Retina (tissue), 1 donor: ENCODE data around the gene WWOX.

Source experiments
- DNase-seq: peaks from one replicate; pipeline ENCODE4 v3.0.0-alpha.2; 2016

The WWOX gene

DNA sequence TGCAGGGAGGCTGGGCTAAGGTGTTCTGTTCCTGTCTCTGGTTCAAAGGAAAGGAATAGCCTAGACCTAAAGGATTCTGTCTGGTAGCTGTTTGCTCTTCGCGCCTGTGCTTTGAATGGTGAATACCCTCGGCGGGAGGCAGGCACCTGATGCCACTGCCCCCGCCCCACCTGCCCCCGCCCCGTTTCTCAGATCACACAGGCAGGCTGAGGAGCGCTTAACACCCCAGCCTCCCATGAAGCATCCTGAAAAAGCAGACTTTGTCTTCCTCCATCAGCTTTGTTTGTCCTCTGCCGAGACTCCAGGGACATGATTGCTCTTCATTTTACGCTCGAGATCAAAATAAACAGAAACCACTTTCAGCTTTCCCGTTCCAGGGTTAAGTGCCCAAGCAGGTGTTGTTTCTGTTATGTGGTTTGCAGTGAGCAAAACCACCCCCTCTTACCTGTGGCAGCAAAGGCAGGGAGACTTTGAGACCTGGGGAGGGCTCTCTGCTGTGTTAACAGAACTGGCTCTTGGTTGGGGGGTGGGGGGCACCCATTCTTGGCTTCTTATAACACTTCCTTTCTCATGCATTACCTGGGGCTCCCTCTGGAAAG, 452.1 kb downstream of the WWOX start:
- no peak for DNase-seq

DNA sequence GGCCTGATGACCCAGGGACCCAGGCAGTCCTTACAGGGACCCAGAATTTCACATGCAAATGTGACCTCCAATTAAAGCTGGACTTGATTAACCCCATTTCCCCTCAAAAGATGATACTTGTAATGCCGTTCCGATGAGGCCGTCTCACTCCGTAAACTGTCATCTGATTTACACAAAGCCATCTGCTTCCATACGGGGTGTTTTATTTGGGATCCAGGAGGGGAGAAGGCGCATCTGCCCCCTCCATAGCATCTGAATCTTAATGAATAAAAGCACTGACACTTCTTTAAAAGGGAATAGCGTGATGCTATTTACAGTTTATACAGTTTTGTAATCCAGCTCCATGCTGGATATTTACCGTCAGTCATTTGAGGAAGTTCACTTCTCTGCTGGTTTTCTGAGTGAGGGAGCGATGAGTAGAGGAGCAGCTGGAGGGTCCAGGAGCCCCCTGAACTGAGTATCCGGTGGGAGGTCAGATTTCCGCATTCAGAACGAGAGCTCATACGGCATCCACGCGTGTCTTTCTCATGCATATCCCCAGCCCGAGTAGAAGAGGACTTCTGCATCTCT, 452.7 kb downstream of the WWOX start:
- no peak for DNase-seq

DNA sequence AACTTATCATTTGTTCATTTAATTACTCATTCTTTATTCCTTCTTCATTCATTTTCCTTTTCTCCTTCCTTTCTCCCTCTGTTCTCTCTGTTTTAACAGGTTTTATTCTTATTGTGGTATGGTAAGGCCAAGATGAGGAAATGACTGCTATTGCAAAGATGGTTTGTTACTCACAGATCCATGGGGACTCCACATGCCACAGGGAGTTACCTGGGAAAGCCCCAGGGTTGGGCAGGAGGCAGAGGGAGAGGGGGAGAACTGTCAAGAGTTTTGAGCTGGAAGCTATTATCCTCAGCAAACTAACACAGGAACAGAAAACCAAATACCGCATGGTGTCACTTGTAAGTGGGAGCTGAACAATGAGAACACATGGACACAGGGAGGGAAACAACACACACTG, 453.3 kb downstream of the WWOX start:
- DNase-seq, result no peak

DNA sequence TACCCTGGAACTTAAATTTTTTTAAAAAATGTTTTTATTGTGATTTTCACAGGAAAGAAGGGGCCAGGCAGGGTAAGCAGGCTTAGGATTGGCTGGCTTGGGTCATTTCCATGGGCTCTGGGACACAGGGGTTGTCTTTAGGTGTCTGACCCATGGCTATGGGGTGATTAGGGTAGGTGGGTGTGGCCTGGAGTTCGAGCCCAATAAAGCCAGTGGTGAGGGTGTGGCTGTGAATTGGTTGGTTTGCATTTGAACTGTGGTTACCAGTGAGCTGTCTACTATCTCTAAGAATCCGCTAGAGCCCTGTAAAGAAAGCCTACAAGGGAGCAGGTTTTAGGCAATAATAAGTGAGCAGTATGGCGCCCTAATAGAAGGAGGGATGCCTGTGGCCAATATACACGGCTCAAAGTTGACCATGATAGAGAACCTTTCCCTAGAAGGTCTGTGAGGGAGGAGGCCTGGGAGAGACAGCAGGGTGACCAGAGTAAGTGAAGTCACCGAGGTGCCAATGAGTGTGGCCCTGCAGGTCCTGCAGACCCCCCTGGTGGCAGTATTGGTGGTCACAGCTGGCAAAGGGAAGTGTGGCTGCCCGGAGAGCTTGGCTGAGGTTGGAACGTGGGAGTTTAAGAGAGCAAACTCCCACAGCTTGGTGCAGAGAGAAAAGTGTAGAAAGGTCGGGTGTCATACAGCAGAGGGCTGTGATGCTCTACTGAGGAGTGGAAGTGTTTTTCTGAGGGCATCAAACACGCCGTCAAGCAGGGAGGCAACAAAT, 454.0 kb downstream of the WWOX start:
- no peak for DNase-seq

DNA sequence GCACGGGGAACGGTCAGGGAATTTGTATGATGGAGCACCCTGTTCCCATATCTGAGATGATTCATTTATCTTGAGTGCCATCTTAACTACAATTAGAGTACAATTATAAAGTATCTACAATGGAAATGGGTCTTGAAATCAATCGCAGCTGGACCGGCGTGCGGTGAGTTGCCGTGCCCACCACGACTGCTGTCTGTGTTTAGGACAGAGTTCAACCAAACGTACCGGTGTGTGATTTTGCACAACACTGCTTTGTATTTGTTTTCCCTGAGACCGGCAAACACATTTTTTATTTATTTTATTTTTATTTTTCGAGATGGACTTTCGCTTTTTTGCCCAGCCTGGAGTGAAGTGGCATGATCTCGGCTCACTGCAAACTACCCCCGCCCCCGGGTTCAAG, 457.0 kb downstream of the WWOX start:
- no peak for DNase-seq

DNA sequence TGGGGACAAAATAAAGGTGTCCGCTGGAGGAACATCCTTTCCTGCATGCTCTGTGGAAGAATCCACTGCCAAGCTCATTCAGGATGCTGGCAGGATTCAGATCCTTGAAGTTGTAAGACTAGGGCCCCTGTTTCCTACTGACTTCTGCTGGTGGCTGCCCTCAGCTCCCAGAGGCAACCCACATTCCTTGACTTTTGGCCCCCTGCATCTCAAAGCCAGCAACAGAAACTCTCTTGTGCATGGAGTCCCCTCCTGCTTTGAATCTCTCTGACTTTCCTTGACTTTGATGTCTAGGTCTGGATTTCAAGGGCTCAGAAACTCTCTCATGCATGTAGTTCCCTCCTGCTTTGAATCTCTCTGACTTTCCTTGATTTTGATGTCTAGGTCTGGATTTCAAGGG, 461.5 kb downstream of the WWOX start:
- no peak for DNase-seq

DNA sequence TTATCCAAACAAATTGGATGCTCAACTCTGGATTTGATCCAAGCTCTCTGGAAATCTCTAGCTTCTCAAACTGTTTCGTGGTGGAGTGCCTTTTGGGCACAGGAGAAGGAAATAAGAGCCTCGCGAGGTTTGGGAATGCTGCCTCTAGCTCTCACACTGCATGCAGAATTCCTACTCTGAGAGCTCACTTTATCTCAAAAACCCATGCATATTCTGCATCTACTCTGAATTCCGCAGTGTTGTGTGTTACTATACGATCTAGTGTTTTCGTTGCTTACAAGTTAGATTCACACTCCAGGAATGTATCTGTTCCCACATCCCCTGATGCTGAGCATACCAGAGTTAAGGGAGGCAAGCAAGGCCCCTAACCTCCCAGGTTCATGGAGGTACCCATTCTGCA, 462.7 kb downstream of the WWOX start:
- no peak for DNase-seq

DNA sequence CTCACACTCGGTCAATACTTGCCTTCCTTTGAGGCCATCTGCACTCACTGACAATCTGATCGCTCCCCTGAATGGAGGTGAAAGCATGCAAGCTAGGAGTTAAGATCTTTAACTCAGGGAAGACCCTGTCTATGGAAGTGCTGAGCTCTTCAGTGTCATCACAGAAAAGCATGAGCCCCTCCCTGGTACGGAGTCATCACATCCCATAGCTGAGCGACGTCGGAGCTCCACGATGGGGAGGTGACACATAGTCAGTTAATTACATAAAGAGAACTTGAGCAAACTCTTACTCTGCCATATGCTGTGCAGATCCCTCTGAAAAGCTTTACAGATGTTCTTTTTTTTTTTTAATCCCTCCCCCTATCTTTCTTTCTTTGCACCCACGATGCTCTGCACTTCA, 463.2 kb downstream of the WWOX start:
- no peak for DNase-seq

DNA sequence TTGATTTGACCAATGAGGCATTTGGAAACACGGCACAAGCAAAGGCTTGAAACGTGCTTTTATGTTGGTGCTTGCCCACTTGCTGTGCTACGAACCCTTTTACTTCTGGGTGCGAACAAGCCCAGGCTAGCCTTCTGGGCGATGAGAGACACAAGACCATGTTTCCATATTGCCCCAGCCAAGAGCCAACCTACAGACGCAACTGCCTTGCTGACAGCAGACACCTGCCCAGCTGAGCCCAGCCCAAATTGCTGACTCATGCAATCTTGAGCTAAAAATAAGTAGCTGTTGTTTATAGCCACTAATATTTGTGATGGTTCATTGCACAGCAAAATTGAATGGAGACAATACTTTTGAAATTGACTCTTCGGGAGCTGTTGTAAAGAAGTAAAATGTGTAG, 464.5 kb downstream of the WWOX start:
- DNase-seq, result no peak

DNA sequence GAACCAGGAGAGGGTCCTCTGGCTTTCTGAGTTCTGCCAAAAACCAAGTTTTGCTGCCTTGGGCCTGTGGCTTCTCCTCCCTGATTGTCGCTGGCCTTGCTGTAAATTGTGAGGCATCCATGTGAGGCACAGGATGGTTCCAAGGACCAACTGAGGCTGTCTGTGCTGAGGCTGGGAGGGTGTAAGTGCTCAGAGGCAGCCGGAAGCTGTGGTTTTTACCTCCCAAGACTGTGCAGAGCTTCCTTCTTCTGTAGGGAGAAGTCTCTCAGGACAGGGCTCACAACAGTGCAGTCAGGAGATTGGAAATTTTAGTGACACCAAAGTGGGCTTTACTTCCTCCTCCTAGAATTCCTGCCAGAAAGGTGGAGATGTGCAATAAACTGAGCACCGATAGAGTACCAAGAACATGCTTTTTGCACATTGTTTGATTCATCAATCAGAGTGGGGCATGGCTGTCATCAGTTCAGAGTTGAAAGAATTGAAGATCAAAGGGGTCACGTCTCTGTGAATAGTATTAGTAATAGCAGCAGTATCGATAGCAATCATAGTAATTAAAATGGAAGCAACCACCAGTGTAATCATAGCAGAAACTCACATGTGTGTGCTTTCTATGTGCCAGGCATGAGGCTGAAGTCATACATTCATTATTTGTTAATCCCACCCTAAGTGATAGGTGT, 467.1 kb downstream of the WWOX start:
- DNase-seq, result no peak

DNA sequence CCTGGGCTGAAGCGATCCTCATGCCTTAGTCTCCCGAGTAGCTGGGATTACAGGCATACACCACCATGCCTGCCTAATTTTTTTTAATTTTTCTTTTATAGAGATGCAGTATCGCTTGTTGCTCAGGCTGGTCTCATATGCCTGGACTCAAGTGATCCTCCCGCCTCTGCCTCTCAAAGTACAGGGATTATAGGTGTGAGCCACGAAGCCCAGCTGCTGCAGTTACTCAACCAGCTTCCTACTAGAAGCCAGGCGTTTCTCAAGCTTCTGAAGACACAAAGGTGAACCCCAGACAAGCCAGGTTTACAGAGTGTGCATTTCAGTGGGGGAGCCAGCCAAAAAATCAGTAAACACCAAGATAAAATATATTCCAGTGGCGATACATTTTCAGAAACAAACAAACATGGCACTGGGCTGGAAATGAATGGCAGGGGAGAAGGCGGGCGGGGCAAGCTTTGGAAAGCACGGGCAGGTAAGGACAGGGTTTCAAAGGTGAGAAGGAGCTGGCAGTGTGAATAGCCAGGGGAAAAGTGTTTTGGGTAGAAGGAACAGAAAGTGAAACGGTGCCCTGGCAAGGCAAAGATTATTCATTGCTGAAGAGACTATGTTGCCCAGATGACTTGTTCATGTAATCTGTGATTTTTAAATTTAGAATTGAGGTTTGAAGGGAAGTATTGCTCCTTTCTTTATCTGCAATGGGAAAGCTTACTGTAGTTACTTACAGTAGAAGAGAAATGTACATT, 471.1 kb downstream of the WWOX start:
- DNase-seq, result no peak

DNA sequence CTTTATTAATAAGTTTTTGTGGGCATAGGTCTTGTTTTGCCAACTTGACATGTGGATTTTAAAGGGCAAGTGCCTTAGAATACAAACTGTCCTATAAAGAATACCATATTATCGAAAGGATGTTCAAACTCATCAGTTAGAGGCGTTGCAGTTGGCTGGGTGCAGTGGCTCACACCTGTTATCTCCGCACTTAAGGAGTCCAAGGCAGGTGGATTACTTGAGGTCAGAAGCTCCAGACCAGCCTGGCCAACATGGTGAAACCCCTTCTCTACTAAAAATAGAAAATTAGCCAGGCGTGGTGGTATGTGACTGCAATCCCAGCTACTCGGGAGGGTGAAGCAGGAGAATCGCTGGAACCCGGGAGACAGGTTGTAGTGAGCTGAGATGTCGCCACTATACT, 472.0 kb downstream of the WWOX start:
- no peak for DNase-seq

DNA sequence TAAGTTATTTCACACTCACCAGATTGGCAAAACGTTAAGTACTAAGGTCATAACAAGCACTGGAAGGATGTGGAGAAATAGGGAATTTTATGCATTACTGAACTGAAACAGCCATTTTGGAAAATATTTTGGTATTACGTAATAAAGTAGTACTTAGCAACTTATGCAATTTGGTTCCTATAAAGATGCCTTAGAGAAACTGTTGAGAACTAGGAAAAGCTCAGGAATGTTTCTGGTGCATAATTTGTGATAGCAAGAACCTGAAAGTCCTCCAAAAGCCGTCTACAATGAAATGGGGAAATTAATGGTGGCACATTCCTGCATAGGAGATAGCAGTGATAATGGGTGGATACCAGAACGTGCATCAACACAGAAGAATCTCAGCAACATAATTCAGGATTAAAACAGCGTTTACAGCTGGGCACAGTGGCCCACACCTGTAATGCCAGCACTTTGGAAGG, 472.5 kb downstream of the WWOX start:
- no peak for DNase-seq

DNA sequence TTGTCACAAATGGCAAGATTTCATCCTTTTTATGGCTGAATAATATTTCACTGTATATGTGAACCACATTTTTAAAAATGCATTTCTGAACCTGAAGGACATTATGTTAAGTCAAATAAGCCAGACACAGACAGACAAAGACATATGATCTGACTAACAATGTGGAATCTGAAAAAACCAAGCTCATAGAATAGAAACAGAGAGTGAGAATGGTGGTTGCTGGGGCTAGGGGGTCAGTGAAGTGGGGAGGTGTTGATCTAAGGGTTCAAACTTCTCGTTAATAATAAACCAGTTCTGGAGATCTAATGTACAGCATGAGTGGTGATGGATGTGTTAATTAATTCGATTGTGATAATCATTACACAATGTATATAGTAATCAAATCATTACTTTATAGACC, 475.1 kb downstream of the WWOX start:
- no peak for DNase-seq

DNA sequence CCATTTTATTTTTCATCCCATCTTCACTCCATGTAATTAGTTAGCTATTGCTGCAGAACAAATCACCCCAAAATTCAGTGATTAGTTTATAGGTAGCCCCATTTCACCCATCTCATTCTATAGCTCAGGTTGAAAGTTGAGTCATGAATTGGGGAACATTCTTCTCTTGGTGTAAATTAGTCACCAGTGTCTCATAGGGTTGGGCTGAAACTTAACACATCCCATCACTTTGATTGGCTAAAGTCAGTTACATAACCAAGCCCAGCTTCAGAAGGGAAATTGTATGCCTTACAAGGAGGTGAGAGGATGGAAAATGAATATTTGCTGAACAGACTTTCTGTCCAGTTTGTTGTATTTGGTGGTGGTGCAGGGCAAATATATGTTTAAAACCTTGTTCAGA, 477.5 kb downstream of the WWOX start:
- no peak for DNase-seq

DNA sequence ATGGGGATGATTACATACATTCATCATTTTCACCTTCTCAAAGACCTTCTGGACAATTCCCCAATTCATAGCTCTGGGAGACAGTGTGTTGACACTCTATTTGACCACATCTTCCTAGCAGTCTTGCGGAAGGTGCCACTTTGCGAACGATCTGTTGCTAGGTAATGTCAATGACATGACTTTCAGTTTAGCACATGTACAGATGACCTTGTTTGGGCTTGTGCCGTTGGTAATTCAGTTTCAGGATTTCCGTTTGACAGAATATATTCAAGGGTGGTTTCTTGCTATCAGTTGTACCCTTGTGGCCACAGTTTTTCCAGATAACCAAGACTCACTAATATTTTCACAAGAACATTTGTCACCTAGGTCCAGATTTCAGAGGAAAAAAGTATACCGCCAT, 478.2 kb downstream of the WWOX start:
- DNase-seq, result no peak

DNA sequence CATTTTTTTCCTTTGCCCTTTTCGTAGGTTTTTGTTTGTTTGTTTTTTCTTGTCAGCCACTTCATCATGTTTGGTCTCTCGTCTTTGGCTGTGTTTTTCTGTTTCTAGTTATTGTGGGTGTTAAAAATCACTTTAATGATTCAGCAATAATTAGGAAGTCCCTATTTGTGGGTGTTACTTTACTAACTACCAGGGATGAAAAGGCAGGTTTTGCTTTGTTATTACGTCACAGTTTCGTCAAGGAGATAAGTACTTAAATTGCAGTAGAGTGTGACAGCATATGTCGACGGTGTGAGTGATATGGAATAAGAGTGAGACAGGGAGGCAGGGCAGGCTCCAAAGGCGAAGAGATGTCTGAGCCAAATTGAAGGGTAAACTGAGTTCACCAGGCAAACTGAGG, 479.6 kb downstream of the WWOX start:
- DNase-seq, result no peak

DNA sequence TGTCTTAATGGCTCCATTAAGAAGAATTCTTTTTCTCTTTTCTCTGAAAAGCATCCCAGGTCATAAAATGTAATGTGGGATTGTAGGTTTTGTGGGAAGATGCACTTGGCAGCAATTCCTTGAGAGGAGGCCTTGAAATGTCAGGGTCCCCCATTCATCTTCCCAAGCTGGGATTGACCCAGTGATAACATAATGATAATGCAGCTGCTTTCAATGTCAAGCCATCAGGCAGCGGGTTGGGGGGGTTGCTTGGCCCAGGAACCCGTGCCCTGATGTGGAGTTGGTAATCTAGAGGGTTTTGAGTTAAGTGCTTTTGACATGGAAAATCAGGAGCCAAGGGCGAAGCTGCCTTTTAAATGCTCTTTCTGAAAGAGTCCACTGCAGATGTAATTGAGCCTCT, 484.0 kb downstream of the WWOX start:
- no peak for DNase-seq

DNA sequence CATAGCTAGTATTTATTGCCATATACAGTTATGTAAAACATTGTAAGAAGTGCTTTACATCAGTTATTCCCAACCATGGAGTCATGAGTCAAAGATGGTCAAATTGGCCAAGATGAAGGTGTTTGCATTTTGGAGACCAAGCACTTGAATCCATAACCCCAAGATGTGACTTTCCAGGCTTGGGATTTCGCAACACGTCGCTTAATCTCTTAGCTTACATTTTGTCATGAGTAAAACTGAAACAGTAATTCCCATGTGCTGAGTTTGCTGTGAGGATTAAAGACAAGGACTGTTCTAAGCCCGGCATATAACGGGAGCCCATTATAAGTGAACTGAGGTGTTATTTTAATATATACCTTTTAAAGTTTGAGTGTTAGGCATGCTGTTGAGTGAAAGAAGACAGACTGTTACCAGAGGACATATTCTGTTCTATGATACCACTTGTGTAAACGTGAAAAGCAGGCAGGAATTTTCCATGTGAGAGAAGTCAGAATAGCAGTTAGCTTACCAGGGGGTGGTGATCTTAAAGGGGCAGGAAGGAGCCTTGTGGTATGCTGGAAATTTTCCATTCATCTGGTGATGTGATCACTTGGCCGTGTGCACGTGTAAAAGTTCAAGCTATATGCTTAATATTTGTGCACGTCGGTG, 484.9 kb downstream of the WWOX start:
- no peak for DNase-seq

DNA sequence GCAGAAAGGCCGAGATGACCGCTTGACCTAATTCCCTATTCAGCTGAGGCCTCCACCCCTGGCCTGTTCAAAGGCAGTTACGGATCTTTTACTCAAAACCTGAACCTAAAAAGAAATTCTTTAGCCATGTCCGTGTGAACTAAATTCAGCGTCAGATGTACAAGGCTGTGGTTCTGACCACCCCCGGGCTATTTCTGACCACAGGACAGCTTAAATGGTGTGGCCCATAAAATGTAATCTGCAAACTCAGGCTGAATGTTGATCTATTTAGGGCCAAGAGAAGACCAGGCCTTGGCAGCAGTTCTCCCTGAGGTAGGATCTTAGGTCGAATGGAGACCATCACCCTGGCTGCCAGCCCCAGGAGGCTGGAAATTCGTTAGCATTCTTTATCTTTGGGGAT, 485.5 kb downstream of the WWOX start:
- no peak for DNase-seq

DNA sequence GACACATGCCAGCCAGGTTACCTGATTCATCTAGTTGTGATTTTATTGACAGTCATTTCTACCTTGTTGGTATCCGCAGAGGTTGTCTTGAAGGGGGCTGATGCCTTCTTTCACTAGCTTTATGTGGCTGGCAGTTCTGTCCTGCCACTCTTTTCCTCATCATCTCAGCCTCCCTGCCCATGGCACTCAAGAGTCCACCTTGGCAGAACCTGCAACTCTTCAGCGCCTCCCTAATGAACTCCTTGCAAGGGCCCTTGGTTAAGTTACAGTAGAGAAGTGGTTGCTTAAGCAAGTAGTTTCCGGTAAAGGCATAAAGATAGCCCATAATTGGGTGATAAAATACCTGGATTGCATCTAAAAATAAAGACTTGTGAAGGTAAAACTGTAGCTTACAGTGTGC, 489.9 kb downstream of the WWOX start:
- no peak for DNase-seq

DNA sequence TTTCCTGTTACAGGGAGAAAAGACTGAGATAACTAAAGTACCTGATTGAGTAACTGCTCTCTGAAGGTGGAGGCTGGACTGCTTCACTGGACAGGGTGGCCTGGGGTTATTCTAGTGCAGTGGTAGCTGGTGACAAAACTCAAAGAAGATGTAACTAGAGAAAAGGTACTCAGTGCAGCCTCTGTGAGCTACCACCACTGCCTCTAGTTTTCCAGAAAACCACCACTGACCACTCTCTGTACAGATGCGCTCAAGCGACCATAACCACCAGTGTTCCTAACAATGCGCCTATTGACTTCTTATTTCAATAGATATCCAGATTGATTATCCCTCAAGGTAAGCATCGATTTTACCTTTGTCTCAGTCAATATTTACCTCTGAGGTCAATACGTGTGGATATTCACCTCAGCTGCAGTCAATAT, 492.2 kb downstream of the WWOX start:
- DNase-seq, result no peak

DNA sequence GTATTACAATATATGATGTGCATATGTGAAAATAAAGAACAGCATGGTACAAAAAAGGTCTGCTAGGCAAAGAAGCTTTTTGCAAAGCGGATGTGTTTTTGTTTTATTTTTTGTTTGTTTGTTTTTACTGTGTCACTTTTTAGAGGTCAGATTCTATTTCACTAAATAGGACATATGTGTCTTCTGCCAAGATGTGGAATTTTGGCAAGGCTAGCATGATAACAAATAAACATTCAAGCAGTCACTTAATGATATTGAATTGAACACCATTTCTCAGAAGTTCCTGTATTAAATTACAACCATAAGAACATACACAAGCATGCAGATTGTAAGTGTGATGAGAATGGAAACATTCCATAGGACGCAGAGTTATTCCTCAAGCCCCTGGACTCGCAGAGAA, 492.7 kb downstream of the WWOX start:
- no peak for DNase-seq
